GM21529 (cell line): ENCODE measurements around the gene FAIM.
"Not testable (repeated sequence)": the region's sequence is repeated elsewhere in the genome, so short reads cannot be mapped to it uniquely, and the experiment has no call there.

Experiments
- ATAC-seq: cut with Tn5 transposase; IDR thresholded peaks from one replicate; pipeline ENCODE4 v1.9.1; 2021; ENCODE audit not compliant: unreplicated experiment

The FAIM gene

GRCh38 chr3:138675393-138675792 is 66.8 kb downstream of the FAIM start:
- ATAC-seq: no peak

GRCh38 chr3:138678086-138678485 is 69.5 kb downstream of the FAIM start:
- ATAC-seq: no peak

GRCh38 chr3:138678874-138679392 is 70.4 kb downstream of the FAIM start:
- ATAC-seq: no peak

DNA sequence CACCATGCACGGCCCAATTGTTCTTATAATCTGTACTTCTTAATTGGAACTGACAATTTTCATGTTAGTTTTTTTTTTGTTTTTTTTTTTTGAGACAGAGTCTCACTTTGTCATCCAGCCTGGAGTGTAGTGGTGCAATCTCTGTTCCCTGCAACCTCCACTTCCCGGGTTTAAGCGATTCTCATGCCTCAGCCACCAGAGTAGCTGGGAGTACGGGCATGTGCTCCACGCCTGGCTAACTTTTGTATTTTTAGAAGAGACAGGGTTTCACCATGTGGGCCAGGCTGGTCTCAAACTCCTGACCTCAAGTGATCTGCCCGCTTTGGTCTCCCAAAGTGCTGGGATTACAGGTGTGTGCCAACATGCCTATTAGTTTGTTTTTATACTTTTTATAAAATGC is 72.4 kb downstream of the FAIM start:
- not testable (repeated sequence) for ATAC-seq

DNA sequence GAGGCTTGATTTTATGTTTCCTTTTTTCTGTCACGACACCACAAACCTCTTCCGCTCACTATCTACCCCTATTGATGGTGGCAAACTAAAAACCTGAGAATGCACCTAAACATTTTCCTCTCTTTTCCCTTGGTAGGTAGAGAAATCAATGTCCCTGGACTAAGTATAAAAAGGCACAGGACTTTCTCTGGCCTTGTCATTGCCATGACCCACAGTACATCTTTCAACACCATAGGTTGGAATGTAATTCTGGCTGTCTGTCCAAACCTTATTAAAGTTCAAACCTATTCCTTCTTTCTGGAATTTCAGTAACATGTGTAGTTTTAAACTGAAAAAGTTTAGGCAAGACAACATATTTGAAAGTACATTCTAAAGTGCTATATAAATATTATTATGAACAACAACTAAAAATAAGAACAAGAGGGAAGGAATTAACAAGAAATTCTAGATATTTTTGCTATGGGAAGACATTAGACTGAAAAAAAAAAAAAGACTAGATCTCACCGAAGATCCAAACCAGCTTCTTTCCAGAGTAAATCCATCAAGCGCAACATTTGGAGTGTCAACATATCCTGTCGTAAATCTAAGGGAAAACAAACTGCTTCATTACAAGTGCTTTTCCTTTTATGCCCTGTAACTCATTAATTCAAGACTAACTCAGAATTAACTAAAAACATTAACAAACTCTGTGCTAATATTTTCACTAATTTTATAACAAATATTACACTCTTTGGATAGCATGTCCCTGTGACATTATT is 73.1 kb downstream of the FAIM start:
- no peak for ATAC-seq

DNA sequence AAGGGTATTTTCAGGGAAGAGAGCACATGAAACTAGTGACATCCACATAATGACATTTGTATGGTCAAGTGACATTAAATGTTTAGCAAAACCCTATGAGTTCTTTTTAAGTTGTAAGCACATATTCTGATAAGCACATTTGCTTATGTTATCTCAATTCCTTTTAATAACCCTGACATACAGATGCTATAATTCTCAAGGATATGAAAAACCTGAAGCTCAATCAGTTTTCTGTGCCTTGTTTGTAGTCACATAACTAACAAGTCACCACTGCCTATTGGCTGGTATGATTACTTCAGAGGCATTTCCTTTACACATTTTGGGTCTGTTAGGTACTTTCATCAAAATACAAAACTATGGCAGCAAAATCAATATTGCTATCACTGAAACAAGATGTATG is 74.1 kb downstream of the FAIM start:
- ATAC-seq: no peak
